HCT116 (cell line): ENCODE data around the gene ASIP. TPM values are rescaled to one million over a fixed set of nuclear protein-coding genes. Genes with fewer than 3 reads are reported as not detected.

Experiments used
- ATAC-seq: fragments of 200-7000 bp; cut with Tn5 transposase; 2 replicates; pipeline ENCODE4 v1.9.1; 2020; ENCODE audit warnings: mild to moderate bottlenecking, moderate library complexity
- BruUV-seq: library from RNA; stranded (reverse); fragments of 400-500 nt; replicated peaks from 2 replicates; lab custom pipeline; 2021; lab: Mats Ljungman, UMichigan
- CTCF ChIA-PET: fragments of 300-600 bp; sonication (Branson Sonifier 250); formaldehyde crosslinking; loops from one replicate; lab custom pipeline; 2021; ENCODE audit warnings: antibody characterized with exemption; lab: Charles Lee
- POLR2A ChIA-PET: fragments of 300-600, 350-600 bp; sonication (Branson Sonifier 250); formaldehyde crosslinking; loops from one replicate; lab custom pipeline; 2021; ENCODE audit warnings: antibody characterized with exemption; lab: Charles Lee
- RAD21 ChIA-PET, 2 experiments: fragments of 300-600 bp; sonication (Branson Sonifier 250); formaldehyde crosslinking; loops; one replicate each; lab custom pipeline; 2023; ENCODE audit warnings: low total read pairs in 2 of 2; ENCODE audit not compliant: uncharacterized antibody in 2 of 2, unreplicated experiment in 2 of 2, low non-redundant PET in 1 of 2; lab: Charles Lee
- DNase-seq: peaks from one replicate; pipeline ENCODE4 v3.0.0-alpha.2; 2010; ENCODE audit warnings: low read depth, low spot score
- H2AFZ ChIP-seq: fragments of 200-600 bp; shearing (Covaris generic), sonication (generic); 2 replicates; pipeline ENCODE4 v1.6.1; 2017; ENCODE audit warnings: low read depth, mixed run types, mixed read lengths, antibody characterized with exemption, low read length; ENCODE audit not compliant: poor library complexity, severe bottlenecking
- H3K27ac ChIP-seq: 2 replicates; pipeline ENCODE4 v1.5.1; 2012; ENCODE audit warnings: low read depth, low read length
- H3K27me3 ChIP-seq: fragments of 200-600 bp; sonication (generic); 2 replicates; pipeline ENCODE4 v1.6.1; 2016; ENCODE audit warnings: mixed run types, low read length, mixed read lengths; ENCODE audit not compliant: insufficient read depth
- H3K36me3 ChIP-seq, 2 experiments: fragments of 200-500 bp in 1 of 2; fragments of 200-600 bp in 1 of 2; sonication (Bioruptor generic) in 1 of 2; sonication (generic) in 1 of 2; 2 replicates each; pipeline versions ENCODE4 v1.5.1 to v1.6.1; 2014 to 2016; ENCODE audit warnings: low read length in 2 of 2, inconsistent platforms in 1 of 2, mixed read lengths in 1 of 2, mixed run types in 1 of 2; ENCODE audit not compliant: insufficient read depth in 2 of 2, control insufficient read depth in 1 of 2
- H3K4me1 ChIP-seq, 2 experiments: fragments of 200-600 bp in 1 of 2; sonication (generic) in 1 of 2; 2 replicates each; pipeline versions ENCODE4 v1.5.1 to v1.6.1; 2012 to 2017; ENCODE audit warnings: low read length in 2 of 2, inconsistent platforms in 1 of 2, mild to moderate bottlenecking in 1 of 2, mixed read lengths in 1 of 2, mixed run types in 1 of 2, moderate library complexity in 1 of 2; ENCODE audit not compliant: insufficient read depth in 2 of 2, control insufficient read depth in 1 of 2
- H3K4me2 ChIP-seq: fragments of 200-600 bp; sonication (generic); 2 replicates; pipeline ENCODE4 v1.6.1; 2017; ENCODE audit warnings: mixed run types, low read length, mixed read lengths
- H3K4me3 ChIP-seq, 2 experiments: fragments of 200-600 bp in 1 of 2; sonication (generic) in 1 of 2; replicated peaks in 1 of 2; 2 replicates each; pipeline ENCODE4 v1.5.1; 2011 to 2016; ENCODE audit warnings: low read length in 2 of 2, control low read depth in 1 of 2, low read depth in 1 of 2, mild to moderate bottlenecking in 1 of 2, mixed read lengths in 1 of 2, mixed run types in 1 of 2
- H3K79me2 ChIP-seq: fragments of 200-600 bp; sonication (generic); 2 replicates; pipeline ENCODE4 v1.6.1; 2017; ENCODE audit warnings: mild to moderate bottlenecking, mixed run types, low read length, moderate library complexity, mixed read lengths; ENCODE audit not compliant: insufficient read depth
- H3K9ac ChIP-seq: fragments of 200-600 bp; sonication (generic); 2 replicates; pipeline ENCODE4 v1.6.1; 2016; ENCODE audit warnings: low read length, mixed read lengths
- H3K9me2 ChIP-seq: fragments of 200-600 bp; sonication (generic), shearing (Covaris generic); 2 replicates; pipeline ENCODE4 v1.6.1; 2017; ENCODE audit warnings: mixed run types, mild to moderate bottlenecking, moderate library complexity; ENCODE audit not compliant: insufficient read depth
- H3K9me3 ChIP-seq, 2 experiments: fragments of 200-500 bp in 1 of 2; fragments of 200-600 bp in 1 of 2; sonication (Bioruptor generic) in 1 of 2; sonication (generic) in 1 of 2; 2 replicates each; pipeline ENCODE4 v1.6.1; 2014 to 2017; ENCODE audit warnings: low read length in 2 of 2, mixed read lengths in 2 of 2, inconsistent platforms in 1 of 2, low read depth in 1 of 2, mild to moderate bottlenecking in 1 of 2, mixed run types in 1 of 2, moderate library complexity in 1 of 2; ENCODE audit not compliant: control insufficient read depth in 1 of 2, insufficient read depth in 1 of 2
- H4K20me1 ChIP-seq: fragments of 200-600 bp; sonication (generic), shearing (Covaris generic); 2 replicates; pipeline ENCODE4 v1.6.1; 2017; ENCODE audit warnings: mixed run types, mild to moderate bottlenecking, moderate library complexity; ENCODE audit not compliant: insufficient read depth
- CBX3 ChIP-seq: IDR thresholded peaks from 2 replicates; pipeline ENCODE4 v1.6.1; 2012; ENCODE audit warnings: low read depth
- CEBPB ChIP-seq: IDR thresholded peaks from 2 replicates; pipeline ENCODE4 v1.6.1; 2012; ENCODE audit warnings: low read depth
- EGR1 ChIP-seq: IDR thresholded peaks from 2 replicates; pipeline ENCODE4 v1.6.1; 2012; ENCODE audit warnings: low read depth
- ELF1 ChIP-seq: IDR thresholded peaks from 2 replicates; pipeline ENCODE4 v1.6.1; 2012; ENCODE audit warnings: low read depth, borderline replicate concordance
- EZH2phosphoT487 ChIP-seq: fragments of 200-600 bp; IDR thresholded peaks from 2 replicates; pipeline ENCODE4 v1.6.1; 2018; ENCODE audit warnings: antibody characterized with exemption, borderline replicate concordance
- FOSL1 ChIP-seq: IDR thresholded peaks from 2 replicates; pipeline ENCODE4 v1.6.1; 2012; ENCODE audit warnings: low read depth
- MAX ChIP-seq: IDR thresholded peaks from 2 replicates; pipeline ENCODE4 v1.6.1; 2012
- REST ChIP-seq: IDR thresholded peaks from 2 replicates; pipeline ENCODE4 v1.6.1; 2012; ENCODE audit warnings: low read depth
- SIN3A ChIP-seq: IDR thresholded peaks from 2 replicates; pipeline ENCODE4 v1.6.1; 2012; ENCODE audit warnings: low read depth
- SP1 ChIP-seq: IDR thresholded peaks from 2 replicates; pipeline ENCODE4 v1.6.1; 2012; ENCODE audit warnings: low read depth
- SRF ChIP-seq: IDR thresholded peaks from 2 replicates; pipeline ENCODE4 v1.6.1; 2012; ENCODE audit warnings: low read depth
- YY1 ChIP-seq: IDR thresholded peaks from 2 replicates; pipeline ENCODE4 v1.6.1; 2011; ENCODE audit warnings: low read length, low read depth, moderate library complexity, mild to moderate bottlenecking; ENCODE audit not compliant: insufficient replicate concordance; ENCODE audit errors: extremely low read depth
- ZFX ChIP-seq: fragments of 450-650 bp; IDR thresholded peaks from 2 replicates; pipeline ENCODE4 v1.6.1; 2017
- intact Hi-C: fragments of 100-400 bp; cut with micrococcal nuclease; formaldehyde crosslinking; loops from 2 replicates; pipeline ENCODE4 v1.10.0; 2022
- total RNA-seq: library from RNA; stranded (reverse); gene quantifications from one replicate; pipeline ENCODE4 v1.2.1, GENCODE V29; 2021; ENCODE audit not compliant: unreplicated experiment

The ASIP gene
- total RNA-seq, 1 experiment from 2014 or later, result not detected

- H3K4me2 ChIP-seq, result no peak overlapping the region
- ATAC-seq (no peak), DNase-seq (no peak)
- ChIA-PET RAD21 (no interaction called here), CTCF (no interaction called here), POLR2A (no interaction called here)
- H3K4me1 ChIP-seq, result no peaks in the 10 kb centered on the region
- no peak overlapping the region for H2AFZ ChIP-seq
- peaks cover 58% of the 10 kb centered on the region for H3K79me2 ChIP-seq
- no peak overlapping the region for H3K4me3 ChIP-seq
- no TSS peak for BruUV-seq
- no peak overlapping the region for H3K27ac ChIP-seq
- intact Hi-C loops, result no loop called here
- no peaks in the 10 kb centered on the region for H3K27me3 ChIP-seq
- no peaks in the 10 kb centered on the region for H3K9me2 ChIP-seq
- peaks cover 63 to 81% of the 10 kb centered on the region in 2 experiments for H3K36me3 ChIP-seq
- H3K9me3 ChIP-seq, result no peaks in the 10 kb centered on the region
- H4K20me1 ChIP-seq, result peaks cover 15% of the 10 kb centered on the region; the same call in 1 of the 2 replicates
- H3K9ac ChIP-seq, result no peak overlapping the region
- TF ChIP-seq CBX3 (no peak), FOSL1 (no peak), YY1 (no peak), ELF1 (no peak), SIN3A (no peak), EGR1 (no peak), CEBPB (no peak)
These were observed 51.3 kb downstream of the ASIP start for GRCh38 chr20:34292496-34292895.

GRCh38 chr20:34293119-34293518 lies 51.9 kb downstream of the ASIP start:
- intact Hi-C loops, result no loop called here
- no peak for ATAC-seq
- Histone ChIP-seq H4K20me1 (peaks cover 15% of the 10 kb centered on the region; the same call in 1 of the 2 replicates), H3K9me3 (no peaks in the 10 kb centered on the region), H3K27ac (no peak overlapping the region), H3K27me3 (no peaks in the 10 kb centered on the region)
- DNase-seq, result no peak
- POLR2A ChIA-PET, result no interaction called here
- RAD21 ChIA-PET, result no interaction called here
- TF ChIP-seq CEBPB, result no peak
- TF ChIP-seq SRF, result no peak
- TF ChIP-seq CBX3, result no peak
- TF ChIP-seq SP1, result no peak
- no peak for TF ChIP-seq MAX
- no peak for TF ChIP-seq REST
- TF ChIP-seq FOSL1, result no peak
- TF ChIP-seq ZFX, result no peak
- no peak for TF ChIP-seq EZH2phosphoT487
- TF ChIP-seq, all 23 proteins: peak for 0
- Histone ChIP-seq H3K4me3 (no peak overlapping the region), H3K9ac (no peak overlapping the region), H3K79me2 (peaks cover 64% of the 10 kb centered on the region), H3K9me2 (no peaks in the 10 kb centered on the region), H3K36me3 (peaks cover 58 to 75% of the 10 kb centered on the region in 2 experiments), H3K4me1 (no peaks in the 10 kb centered on the region), H2AFZ (no peak overlapping the region), H3K4me2 (no peak overlapping the region)
- CTCF ChIA-PET, result no interaction called here
- no TSS peak for BruUV-seq
